Pancreas (tissue), 10 donors: ENCODE results near the gene VENTX. TPM values are rescaled to one million over a fixed set of nuclear protein-coding genes. Genes with fewer than 3 reads are reported as not detected.

Experiments used
- ATAC-seq, 4 donors: fragments of 200-7000 bp; cut with Tn5 transposase; one replicate each; pipeline versions ENCODE4 v1.8.0 to v1.9.1; 2020; ENCODE audit warnings: mild to moderate bottlenecking in 4 of 4, moderate library complexity in 4 of 4
- DNase-seq, 6 donors: peaks; one replicate each; pipeline ENCODE4 v3.0.0-alpha.2; 2020
- FAIRE-seq: peaks from 2 replicates; lab custom pipeline; 2012; peaks lifted over from hg19 to GRCh38; lab: Jason Lieb, UNC
- H3K27ac ChIP-seq, 4 donors: fragments of 200-600 bp; sonication (generic); 1 replicate in 3 of 4; 2 replicates in 1 of 4; pipeline versions ENCODE4 v1.5.0 to v1.8.0; 2020
- H3K27me3 ChIP-seq, 4 donors: fragments of 200-600 bp; one replicate each; pipeline ENCODE4 v1.8.0; 2021
- H3K36me3 ChIP-seq, 3 donors: fragments of 200-600 bp; sonication (generic) in 1 of 3; one replicate each; pipeline versions ENCODE4 v1.5.0 to v1.8.0; 2020 to 2021
- H3K4me1 ChIP-seq, 3 donors: fragments of 200-600 bp; one replicate each; pipeline ENCODE4 v1.8.0; 2021
- H3K4me3 ChIP-seq, 4 donors: fragments of 200-600 bp; sonication (generic) in 2 of 4; one replicate each; pipeline versions ENCODE4 v1.5.0 to v1.8.0; 2020 to 2021
- H3K9me3 ChIP-seq, 4 donors: fragments of 200-600 bp; one replicate each; pipeline ENCODE4 v1.8.0; 2021
- CTCF ChIP-seq, 4 donors: fragments of 200-600 bp; sonication (generic) in 3 of 4; IDR thresholded peaks; one replicate each; pipeline versions ENCODE4 v1.5.0 to v1.8.0; 2021; ENCODE audit warnings: antibody characterized with exemption in 4 of 4
- WGBS, 2 donors: extraction: QIAGEN DNeasy Blood & Tissue Kit; methylation state at CpG; one replicate each; pipeline ENCODE4 v1.1.7; 2013; 5-methylcytosine and 5-hydroxymethylcytosine counted together
- intact Hi-C, 3 donors: fragments of 100-400 bp; cut with DNase I; formaldehyde crosslinking; loops; one replicate each; pipeline versions ENCODE4 v1.11.1 to v1.14.2; 2022
- polyA plus RNA-seq, 2 donors: library from polyadenylated mRNA; stranded (reverse); fragments of 200-250 nt; gene quantifications; one replicate each; pipeline ENCODE4 v1.2.3, GENCODE V29; 2013
- total RNA-seq, 6 donors: library from RNA; stranded (reverse); fragmentation: NEBNext Ultra II Directional in 4 of 6; extraction: Animal tissue kit (Norgen Biotek cat#: 25700) in 4 of 6; gene quantifications; one replicate each; pipeline versions ENCODE4 v1.2.1 to v1.2.4, GENCODE V29; 2021 to 2023
- donor health status: healthy with polysubstance abuse.
- donor health status: DM: no; HTN: no; CAD: no; lungs with moderate emphysema.
- donor health status: DM: no; HTN: no; CAD: no.
- donor health status: control.
- donor health status: control.
- donor health status: Bipolar disorder and iron deficiency.
- donor health status: DM: yes; HTN: yes; CAD: no.
- donor health status: DM: no; HTN: no; CAD: no.
- donor health status: DM: no; HTN: no; CAD: no.
- donor health status: DM: yes; HTN: yes; CAD: no.

Gene VENTX
- total and polyA plus RNA-seq, 8 donors: 0.09 to 1.3 (median 0.46) TPM

GRCh38 chr10:133229265-133230043 lies 8.2 kb upstream of the VENTX start:
- 4% methylated on average over 50 to 58 of the region's 58 CpGs for WGBS, 2 donors
- Histone ChIP-seq H3K9me3 (no peaks in the 10 kb centered on the region), H3K4me1 (no peaks in the 10 kb centered on the region), H3K27ac (no peak overlapping the region), H3K27me3 (peaks cover 0 to 25% (median 5%) of the 10 kb centered on the region in 4 donors), H3K4me3 (no peak overlapping the region), H3K36me3 (no peaks in the 10 kb centered on the region)
- TF ChIP-seq CTCF (IDR thresholded peaks at IDR 0.05): no peak
- intact Hi-C loops: no loop called here
- FAIRE-seq (no peak), ATAC-seq (no peak), DNase-seq (no peak)

GRCh38 chr10:133230044-133230361 lies 7.7 kb upstream of the VENTX start, which contains the start of gene UTF1:
Gene UTF1 (plus strand): TSS chr10:133230217. CDS start chr10:133230289, 72 bp downstream.
- intact Hi-C loops: no loop called here
- Histone ChIP-seq H3K27me3 (peaks cover 0 to 25% (median 5%) of the 10 kb centered on the region in 4 donors), H3K4me3 (peak within 1 kb of the TSS in 1 of 4 donors; percentile 18), H3K36me3 (no peaks in the 10 kb centered on the region), H3K4me1 (no peaks in the 10 kb centered on the region), H3K27ac (no peak within 1 kb of the TSS), H3K9me3 (no peaks in the 10 kb centered on the region)
- DNase-seq: no peak
- TF ChIP-seq CTCF (IDR thresholded peaks at IDR 0.05): no peak
- no peak for ATAC-seq
- FAIRE-seq: no peak
- 2% methylated on average over 35 to 48 of the region's 49 CpGs for WGBS, 2 donors

- Histone ChIP-seq H3K27ac (no peak overlapping the region), H3K9me3 (no peaks in the 10 kb centered on the region), H3K27me3 (peaks cover 0 to 25% (median 5%) of the 10 kb centered on the region in 4 donors), H3K4me3 (peak overlapping the region in 1 of 4 donors; percentile 18), H3K4me1 (no peaks in the 10 kb centered on the region), H3K36me3 (no peaks in the 10 kb centered on the region)
- FAIRE-seq (no peak), ATAC-seq (no peak), DNase-seq (no peak)
- intact Hi-C loops: no loop called here
- 3% methylated on average over 67 to 122 of the region's 122 CpGs for WGBS, 2 donors
- no peak for TF ChIP-seq CTCF (IDR thresholded peaks at IDR 0.05)
These were observed 7.1 kb upstream of the VENTX start for GRCh38 chr10:133230387-133231195.

- 8 to 23% methylated on average over 32 to 44 of the region's 44 CpGs for WGBS, 2 donors
- no peaks in the 10 kb centered on the region for H3K36me3 ChIP-seq
- peaks cover 0 to 25% (median 5%) of the 10 kb centered on the region in 4 donors for H3K27me3 ChIP-seq
- H3K9me3 ChIP-seq: no peaks in the 10 kb centered on the region
- DNase-seq (no peak), FAIRE-seq (no peak), ATAC-seq (no peak)
- intact Hi-C loops: no loop called here
- TF ChIP-seq CTCF (IDR thresholded peaks at IDR 0.05): no peak
- no peak overlapping the region for H3K27ac ChIP-seq
- H3K4me1 ChIP-seq: peaks cover 0 to 2% (median 0%) of the 10 kb centered on the region in 3 donors
- no peak overlapping the region for H3K4me3 ChIP-seq
These were observed 6.3 kb upstream of the VENTX start for GRCh38 chr10:133231244-133231945.
